H9 (cell line): ENCODE results near the gene CDC42EP4. TPM values are rescaled to one million over a fixed set of nuclear protein-coding genes. Genes with fewer than 3 reads are reported as not detected.

Experiments used
- DNase-seq: peaks from one replicate; pipeline ENCODE4 v3.0.0-alpha.2; 2017
- H2AFZ ChIP-seq: one replicate; pipeline ENCODE4 v1.6.1; 2013; ENCODE audit warnings: mild to moderate bottlenecking, low read length, control low read depth, moderate library complexity
- H2AK5ac ChIP-seq: 2 replicates; pipeline ENCODE4 v1.6.1; 2013; ENCODE audit warnings: low read length, control low read depth, mixed read lengths; ENCODE audit not compliant: insufficient read length
- H2BK120ac ChIP-seq: one replicate; pipeline ENCODE4 v1.6.1; 2013; ENCODE audit warnings: low read depth, mild to moderate bottlenecking, low read length, control low read depth, inconsistent platforms; ENCODE audit not compliant: poor library complexity, severe bottlenecking
- H2BK12ac ChIP-seq: 2 replicates; pipeline ENCODE4 v1.6.1; 2013; ENCODE audit warnings: low read length, control low read depth, mixed read lengths, low read depth; ENCODE audit not compliant: insufficient read length
- H2BK15ac ChIP-seq: 2 replicates; pipeline ENCODE4 v1.6.1; 2013; ENCODE audit warnings: low read depth, low read length, control low read depth
- H2BK20ac ChIP-seq: one replicate; pipeline ENCODE4 v1.6.1; 2013; ENCODE audit warnings: low read depth, mild to moderate bottlenecking, low read length, control low read depth, inconsistent platforms; ENCODE audit not compliant: poor library complexity, severe bottlenecking
- H2BK5ac ChIP-seq: 2 replicates; pipeline ENCODE4 v1.6.1; 2013; ENCODE audit warnings: low read length, control low read depth, mixed read lengths; ENCODE audit not compliant: insufficient read length
- H3K14ac ChIP-seq: 2 replicates; pipeline ENCODE4 v1.6.1; 2013; ENCODE audit warnings: low read length, control low read depth; ENCODE audit not compliant: insufficient read depth
- H3K18ac ChIP-seq: 2 replicates; pipeline ENCODE4 v1.6.1; 2013; ENCODE audit warnings: low read depth, mild to moderate bottlenecking, mixed read lengths, low read length, control low read depth; ENCODE audit not compliant: insufficient read length
- H3K23ac ChIP-seq: 2 replicates; pipeline ENCODE4 v1.6.1; 2013; ENCODE audit warnings: low read length, control low read depth, mixed read lengths, low read depth; ENCODE audit not compliant: insufficient read length
- H3K23me2 ChIP-seq: 2 replicates; pipeline ENCODE4 v1.6.1; 2013; ENCODE audit warnings: low read depth, mild to moderate bottlenecking, mixed read lengths, low read length, control low read depth; ENCODE audit not compliant: insufficient read length, poor library complexity, severe bottlenecking
- H3K27ac ChIP-seq: 2 replicates; pipeline ENCODE4 v1.5.1; 2013; ENCODE audit warnings: low read length, control low read depth, mixed read lengths, low read depth; ENCODE audit not compliant: insufficient read length
- H3K27me3 ChIP-seq: 2 replicates; pipeline ENCODE4 v1.6.1; 2013; ENCODE audit warnings: low read length, control low read depth, inconsistent platforms; ENCODE audit not compliant: insufficient read depth
- H3K4ac ChIP-seq: 2 replicates; pipeline ENCODE4 v1.6.1; 2013; ENCODE audit warnings: low read depth, mild to moderate bottlenecking, control low read depth, inconsistent platforms, low read length, moderate library complexity
- H3K4me1 ChIP-seq: 2 replicates; pipeline ENCODE4 v1.6.1; 2013; ENCODE audit warnings: low read length, control low read depth, inconsistent platforms; ENCODE audit not compliant: insufficient read depth
- H3K4me2 ChIP-seq: 2 replicates; pipeline ENCODE4 v1.6.1; 2013; ENCODE audit warnings: low read length, control low read depth, mixed read lengths; ENCODE audit not compliant: insufficient read length, insufficient read depth
- H3K56ac ChIP-seq: 2 replicates; pipeline ENCODE4 v1.6.1; 2013; ENCODE audit warnings: low read depth, mild to moderate bottlenecking, mixed read lengths, low read length, control low read depth; ENCODE audit not compliant: insufficient read length
- H3K79me1 ChIP-seq: 2 replicates; pipeline ENCODE4 v1.6.1; 2013; ENCODE audit warnings: low read depth, mild to moderate bottlenecking, moderate library complexity, low read length, control low read depth, inconsistent platforms; ENCODE audit not compliant: insufficient read depth, poor library complexity, severe bottlenecking
- H3K79me2 ChIP-seq: 2 replicates; pipeline ENCODE4 v1.6.1; 2013; ENCODE audit warnings: low read length, control low read depth, inconsistent platforms; ENCODE audit not compliant: insufficient read depth
- H3K9ac ChIP-seq: 2 replicates; pipeline ENCODE4 v1.6.1; 2013; ENCODE audit warnings: low read length, control low read depth, mixed read lengths; ENCODE audit not compliant: insufficient read length; ENCODE audit errors: extremely low read depth
- H3K9me3 ChIP-seq: one replicate; pipeline ENCODE4 v1.6.1; 2013; ENCODE audit warnings: low read depth, low read length, inconsistent platforms; ENCODE audit not compliant: control insufficient read depth
- H3T11ph ChIP-seq: one replicate; pipeline ENCODE4 v1.6.1; 2013; ENCODE audit warnings: mild to moderate bottlenecking, low read length, control low read depth, inconsistent platforms
- H4K20me1 ChIP-seq: one replicate; pipeline ENCODE4 v1.6.1; 2013; ENCODE audit not compliant: control insufficient read depth, insufficient read length, insufficient read depth
- H4K5ac ChIP-seq: 2 replicates; pipeline ENCODE4 v1.6.1; 2013; ENCODE audit warnings: low read depth, mild to moderate bottlenecking, mixed read lengths, low read length, control low read depth; ENCODE audit not compliant: insufficient read length
- H4K8ac ChIP-seq: replicated peaks from 2 replicates; pipeline ENCODE4 v1.6.1; 2013; ENCODE audit warnings: low read length, control low read depth, mixed read lengths, low read depth; ENCODE audit not compliant: insufficient read length
- H4K91ac ChIP-seq: 2 replicates; pipeline ENCODE4 v1.6.1; 2013; ENCODE audit warnings: low read depth, mild to moderate bottlenecking, moderate library complexity, mixed read lengths, low read length, control low read depth; ENCODE audit not compliant: insufficient read length
- H3K27ac Mint-ChIP-seq, 3 experiments: 2 replicates in 2 of 3; 3 replicates in 1 of 3; pipeline ENCODE4 v1.8.0; 2020 to 2021; ENCODE audit warnings: mixed read lengths in 3 of 3, mild to moderate bottlenecking in 1 of 3, moderate library complexity in 1 of 3
- H3K27me3 Mint-ChIP-seq: 2 replicates; pipeline ENCODE4 v1.8.0; 2021; ENCODE audit warnings: low read depth, mild to moderate bottlenecking, moderate library complexity, mixed read lengths
- H3K36me3 Mint-ChIP-seq, 3 experiments: 2 replicates in 2 of 3; 3 replicates in 1 of 3; pipeline ENCODE4 v1.8.0; 2020 to 2021; ENCODE audit warnings: low read depth in 3 of 3, mixed read lengths in 3 of 3; ENCODE audit not compliant: insufficient read depth in 1 of 3
- H3K4me1 Mint-ChIP-seq, 2 experiments: 2 replicates each; pipeline ENCODE4 v1.8.0; 2020; ENCODE audit warnings: mixed read lengths in 2 of 2
- H3K4me3 Mint-ChIP-seq, 2 experiments: 2 replicates in 1 of 2; 3 replicates in 1 of 2; pipeline ENCODE4 v1.8.0; 2020 to 2021; ENCODE audit warnings: mild to moderate bottlenecking in 2 of 2, mixed read lengths in 2 of 2, moderate library complexity in 1 of 2
- H3K9me3 Mint-ChIP-seq, 2 experiments: 2 replicates in 1 of 2; 3 replicates in 1 of 2; pipeline ENCODE4 v1.8.0; 2020; ENCODE audit warnings: mild to moderate bottlenecking in 2 of 2, mixed read lengths in 2 of 2, moderate library complexity in 1 of 2
- CTCF ChIP-seq: fragments of 200-600 bp; sonication (generic); conservative IDR thresholded peaks from 3 replicates; pipeline ENCODE4 v1.8.0; 2021; ENCODE audit warnings: antibody characterized with exemption, mild to moderate bottlenecking
- WGBS: extraction: QIAGEN DNeasy Blood & Tissue Kit; methylation state at CpG from one replicate; pipeline ENCODE4 v1.1.7; 2013; ENCODE audit warnings: missing lambda C conversion rate, low lambda C conversion rate, mixed read lengths; ENCODE audit not compliant: insufficient read length; ENCODE audit errors: extremely low coverage; 5-methylcytosine and 5-hydroxymethylcytosine counted together
- total RNA-seq: library from RNA; stranded (reverse); gene quantifications from 2 replicates; pipeline ENCODE4 v1.2.1, GENCODE V29; 2021

Gene CDC42EP4
- total RNA-seq, 1 experiment from 2014 or later = 27.1 TPM

- H2BK120ac ChIP-seq = no peak overlapping the region
These were observed 35.5 kb upstream of the CDC42EP4 start for GRCh38 chr17:73347351-73347750.

More at GRCh38 chr17:73347351-73347750, 35.5 kb upstream of the CDC42EP4 start:
- Histone ChIP-seq H4K8ac (no peak overlapping the region), H3K79me1 (no peaks in the 10 kb centered on the region), H3K56ac (no peak overlapping the region), H3K79me2 (no peaks in the 10 kb centered on the region), H2AFZ (no peak overlapping the region), H4K91ac (no peak overlapping the region), H3K27me3 (no peaks in the 10 kb centered on the region), H3K4ac (no peak overlapping the region), H2BK20ac (no peak overlapping the region), H3K4me1 (peaks cover 6% of the 10 kb centered on the region), H3K23ac (no peak overlapping the region), H3K4me2 (no peak overlapping the region), H2BK12ac (no peak overlapping the region), H3K9me3 (no peaks in the 10 kb centered on the region), H3K14ac (no peak overlapping the region; the same call in 1 of the 2 replicates), H4K20me1 (no peaks in the 10 kb centered on the region), H2BK15ac (no peak overlapping the region), H3K27ac (no peak overlapping the region), H3T11ph (no peak overlapping the region), H3K9ac (no peak overlapping the region), H3K23me2 (peaks cover 4% of the 10 kb centered on the region), H2BK5ac (no peak overlapping the region), H4K5ac (no peak overlapping the region), H3K18ac (no peak overlapping the region), H2AK5ac (no peak overlapping the region)
- H3K4me1 Mint-ChIP-seq = peaks cover 52 to 56% of the 10 kb centered on the region in 2 experiments
- peaks cover 0 to 16% (median 0%) of the 10 kb centered on the region in 3 experiments; a peak in 3 of 7 replicates for H3K36me3 Mint-ChIP-seq
- no peaks in the 10 kb centered on the region for H3K9me3 Mint-ChIP-seq
- H3K27me3 Mint-ChIP-seq = no peaks in the 10 kb centered on the region; the same call in none of the 2 replicates
- no peak for TF ChIP-seq CTCF
- DNase-seq = no peak
- no peak overlapping the region for H3K27ac Mint-ChIP-seq
- WGBS = no CpG with 5 or more reads among the region's 5 CpGs
- H3K4me3 Mint-ChIP-seq = no peak overlapping the region
